22Rv1 (cell line): ENCODE results near the gene SLC7A1.

ENCODE experiments used
- ZFX ChIP-seq: fragments of 450-650 bp; IDR thresholded peaks from 2 replicates; pipeline ENCODE4 v1.6.1; 2017; ENCODE audit warnings: antibody characterized with exemption, borderline replicate concordance
- TF ChIP-seq, protein P1 (sequence below): fragments of 450-650 bp; IDR thresholded peaks from 2 replicates; pipeline ENCODE4 v1.5.1; 2017; ENCODE audit warnings: mild to moderate bottlenecking

DNA sequence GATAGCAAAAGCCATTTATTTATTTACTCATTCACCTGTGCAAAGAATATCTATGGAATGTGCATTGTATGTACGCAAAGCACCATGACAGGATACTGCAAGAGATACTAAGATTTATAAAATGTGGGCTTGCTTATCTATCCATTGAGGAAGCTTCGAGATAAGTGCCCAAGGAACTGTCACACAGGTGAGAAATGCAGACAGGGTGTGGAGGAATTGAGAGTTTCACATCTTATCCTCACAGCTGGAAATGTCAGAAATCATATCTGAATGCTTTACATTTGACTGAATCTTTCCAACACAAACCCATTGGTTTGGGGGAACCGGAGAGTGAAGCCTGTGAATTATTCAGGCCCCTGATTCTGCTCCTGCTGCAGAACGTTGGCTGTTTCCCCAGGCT, 113.0 kb downstream of the SLC7A1 start:
- TF ChIP-seq, protein P1, sequence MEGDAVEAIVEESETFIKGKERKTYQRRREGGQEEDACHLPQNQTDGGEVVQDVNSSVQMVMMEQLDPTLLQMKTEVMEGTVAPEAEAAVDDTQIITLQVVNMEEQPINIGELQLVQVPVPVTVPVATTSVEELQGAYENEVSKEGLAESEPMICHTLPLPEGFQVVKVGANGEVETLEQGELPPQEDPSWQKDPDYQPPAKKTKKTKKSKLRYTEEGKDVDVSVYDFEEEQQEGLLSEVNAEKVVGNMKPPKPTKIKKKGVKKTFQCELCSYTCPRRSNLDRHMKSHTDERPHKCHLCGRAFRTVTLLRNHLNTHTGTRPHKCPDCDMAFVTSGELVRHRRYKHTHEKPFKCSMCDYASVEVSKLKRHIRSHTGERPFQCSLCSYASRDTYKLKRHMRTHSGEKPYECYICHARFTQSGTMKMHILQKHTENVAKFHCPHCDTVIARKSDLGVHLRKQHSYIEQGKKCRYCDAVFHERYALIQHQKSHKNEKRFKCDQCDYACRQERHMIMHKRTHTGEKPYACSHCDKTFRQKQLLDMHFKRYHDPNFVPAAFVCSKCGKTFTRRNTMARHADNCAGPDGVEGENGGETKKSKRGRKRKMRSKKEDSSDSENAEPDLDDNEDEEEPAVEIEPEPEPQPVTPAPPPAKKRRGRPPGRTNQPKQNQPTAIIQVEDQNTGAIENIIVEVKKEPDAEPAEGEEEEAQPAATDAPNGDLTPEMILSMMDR = no peak
- no peak for TF ChIP-seq ZFX
